ENCODE data around the gene BTNL8.

The BTNL8 gene

GRCh38 chr5:180908998-180909731 is 10.2 kb downstream of the BTNL8 start:
- H3K4me3 ChIP-seq (ENCODE audit: low read depth, low read length), result no peak overlapping the region
- no peak for TF ChIP-seq CTCF (IDR thresholded peaks at IDR 0.05; ENCODE audit: borderline replicate concordance, insufficient read depth, low read depth, low read length)

DNA sequence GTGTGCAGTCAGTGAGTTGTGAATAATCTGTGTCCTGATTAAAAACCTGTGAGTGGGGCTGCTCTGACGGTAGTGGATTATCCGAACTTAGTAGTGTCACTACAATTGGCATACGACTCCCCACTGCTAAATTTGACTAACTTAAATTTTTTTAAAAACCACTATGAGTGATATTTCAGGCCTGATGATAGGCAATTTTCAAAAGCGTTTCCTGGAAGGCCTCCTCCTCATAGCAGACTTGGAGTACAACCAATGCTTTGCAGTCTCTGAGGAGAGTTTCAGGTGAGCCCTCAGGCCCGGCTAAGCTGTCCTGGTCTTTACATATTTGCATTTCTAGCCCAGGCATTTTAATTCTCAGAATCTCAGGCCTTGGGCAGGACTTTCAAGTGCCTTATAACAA is 10.8 kb downstream of the BTNL8 start:
- no peak overlapping the region for H3K4me3 ChIP-seq (ENCODE audit: low read depth, low read length)

DNA sequence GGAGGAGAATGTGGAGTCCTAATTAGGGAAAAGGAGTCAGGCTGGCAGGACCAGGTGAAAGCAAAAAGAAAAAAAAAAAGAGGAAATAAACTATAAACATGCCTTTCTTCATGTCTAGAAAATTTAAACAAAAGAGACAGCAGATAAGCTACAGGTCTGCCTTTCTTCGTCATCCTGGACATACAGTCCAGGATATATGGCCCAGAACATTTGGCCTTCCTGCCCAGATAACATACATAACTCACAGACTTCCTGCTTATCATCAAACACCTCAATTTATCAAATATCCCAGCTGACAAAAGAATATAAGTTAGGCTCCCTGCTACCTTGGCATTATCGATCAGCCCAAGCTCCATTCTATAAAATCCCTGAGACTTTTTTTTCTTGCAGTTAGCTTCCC is 11.2 kb downstream of the BTNL8 start:
- no peak overlapping the region for H3K4me3 ChIP-seq (ENCODE audit: low read depth, low read length)
- TF ChIP-seq CTCF (IDR thresholded peaks at IDR 0.05; ENCODE audit: borderline replicate concordance, insufficient read depth, low read depth, low read length), result no peak

More for the DNA sequence above, 10.8 kb downstream of the BTNL8 start:
- no peak for TF ChIP-seq CTCF (IDR thresholded peaks at IDR 0.05; ENCODE audit: borderline replicate concordance, insufficient read depth, low read depth, low read length)

- TF ChIP-seq CTCF (IDR thresholded peaks at IDR 0.05; ENCODE audit: borderline replicate concordance, insufficient read depth, low read depth, low read length), result no peak
- no peak overlapping the region for H3K4me3 ChIP-seq (ENCODE audit: low read depth, low read length)
These were observed 11.8 kb downstream of the BTNL8 start for GRCh38 chr5:180910735-180911134.

DNA sequence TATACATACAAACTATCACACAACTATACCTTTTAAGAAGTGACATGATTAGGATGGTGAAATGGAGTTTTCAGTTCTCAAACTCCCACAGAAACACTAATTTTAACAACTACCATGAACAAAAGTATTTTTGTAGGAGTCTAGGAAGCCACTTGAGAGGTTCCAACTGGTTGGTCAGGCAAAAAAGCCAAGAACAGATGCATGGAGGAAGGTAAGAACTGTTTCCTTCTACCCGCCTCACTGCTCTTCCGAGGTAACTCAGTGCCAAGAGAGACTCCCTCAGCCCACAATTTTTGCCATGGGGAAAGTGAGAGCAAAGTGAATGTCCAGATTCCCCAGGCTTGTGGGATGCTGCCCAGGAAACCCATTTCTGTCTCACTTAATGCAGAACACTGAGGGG is 15.7 kb downstream of the BTNL8 start:
- no peak overlapping the region for H3K4me3 ChIP-seq (ENCODE audit: low read depth, low read length)
- no peak for TF ChIP-seq CTCF (IDR thresholded peaks at IDR 0.05; ENCODE audit: borderline replicate concordance, insufficient read depth, low read depth, low read length)

GRCh38 chr5:180915924-180916323 is 17.0 kb downstream of the BTNL8 start:
- H3K4me3 ChIP-seq (ENCODE audit: low read depth, low read length), result no peak overlapping the region
- TF ChIP-seq CTCF (IDR thresholded peaks at IDR 0.05; ENCODE audit: borderline replicate concordance, insufficient read depth, low read depth, low read length), result no peak

GRCh38 chr5:180918380-180918779 is 19.4 kb downstream of the BTNL8 start:
- no peak for TF ChIP-seq CTCF (IDR thresholded peaks at IDR 0.05; ENCODE audit: borderline replicate concordance, insufficient read depth, low read depth, low read length)
- H3K4me3 ChIP-seq (ENCODE audit: low read depth, low read length), result no peak overlapping the region
